Gastroesophageal sphincter (tissue), 4 donors: Measurements from ENCODE around the gene ZDHHC6. TPM values are rescaled to one million over a fixed set of nuclear protein-coding genes. Genes with fewer than 3 reads are reported as not detected.
A peak's percentile ranks its signal among the peaks of the same experiment; 100 is the strongest.

Source experiments
- ATAC-seq: fragments of 150-250 bp; one replicate; pipeline ENCODE4 v1.9.1; 2016; ENCODE audit warnings: mild to moderate bottlenecking, moderate library complexity
- H3K27ac ChIP-seq, 4 donors: fragments of 200-600 bp; sonication (generic) in 3 of 4; 1 replicate in 3 of 4; 2 replicates in 1 of 4; pipeline ENCODE4 v1.5.1; 2016 to 2019
- H3K27me3 ChIP-seq: fragments of 200-600 bp; sonication (generic); one replicate; pipeline ENCODE4 v1.5.1; 2019
- H3K36me3 ChIP-seq, 2 donors: fragments of 200-600 bp; sonication (generic); one replicate each; pipeline ENCODE4 v1.5.1; 2019; ENCODE audit warnings: control low read depth in 1 of 2
- H3K4me1 ChIP-seq, 3 donors: fragments of 200-600 bp; sonication (generic); 1 replicate in 2 of 3; 2 replicates in 1 of 3; pipeline ENCODE4 v1.5.1; 2016 to 2019; ENCODE audit warnings: control low read depth in 2 of 3
- H3K4me3 ChIP-seq, 2 donors: fragments of 200-600 bp; sonication (generic); one replicate each; pipeline ENCODE4 v1.5.1; 2019; ENCODE audit warnings: mild to moderate bottlenecking in 1 of 2, moderate library complexity in 1 of 2
- H3K9me3 ChIP-seq, 3 donors: fragments of 200-600 bp; sonication (generic); one replicate each; pipeline ENCODE4 v1.5.1; 2017 to 2019; ENCODE audit warnings: control low read depth in 2 of 3
- CTCF ChIP-seq, 4 experiments: fragments of 200-600 bp in 2 of 4; fragments of 450-650 bp in 2 of 4; sonication (generic) in 1 of 4; IDR thresholded peaks; one replicate each; pipeline ENCODE4 v1.5.1; 2017 to 2019; ENCODE audit warnings: antibody characterized with exemption in 4 of 4, mild to moderate bottlenecking in 2 of 4, moderate library complexity in 2 of 4
- EP300 ChIP-seq: sonication (generic); formaldehyde crosslinking; IDR thresholded peaks from one replicate; pipeline ENCODE4 v1.6.1; 2017; ENCODE audit warnings: antibody characterized with exemption, mild to moderate bottlenecking
- POLR2A ChIP-seq, 2 donors: fragments of 450-650 bp; IDR thresholded peaks; one replicate each; pipeline ENCODE4 v1.6.1; 2017; ENCODE audit warnings: antibody characterized with exemption in 2 of 2, mild to moderate bottlenecking in 2 of 2, moderate library complexity in 1 of 2
- POLR2AphosphoS5 ChIP-seq: sonication (generic); formaldehyde crosslinking; IDR thresholded peaks from one replicate; pipeline ENCODE4 v1.6.1; 2017; ENCODE audit warnings: antibody characterized with exemption
- WGBS, 2 donors: methylation state at CpG; one replicate each; pipeline ENCODE4 v1.1.5; 2018; ENCODE audit warnings: low coverage in 1 of 2; 5-methylcytosine and 5-hydroxymethylcytosine counted together
- total RNA-seq, 4 donors: library from RNA; depleted of rRNA; stranded (reverse); fragments of >200 nt; gene quantifications; one replicate each; pipeline ENCODE4 v1.1.0, GENCODE V29; 2016

Gene ZDHHC6
- 10 to 100 TPM; 12.0 to 28.2 (median 21.4) TPM for total RNA-seq

- peaks cover 0 to 41% of the 10 kb centered on the region in 2 donors for H3K36me3 ChIP-seq
- H3K4me3 ChIP-seq: peak within 1 kb of the TSS; percentile 73 to 88
- WGBS, 2 donors: 0 to 5% methylated on average over 4 to 38 of the region's 59 CpGs
- H3K27ac ChIP-seq: peak within 1 kb of the TSS; percentile 70 to 93 (median 92)
- peak; percentile 98 for ATAC-seq
- H3K4me1 ChIP-seq: peaks cover 11 to 53% (median 15%) of the 10 kb centered on the region in 3 donors
- no peaks in the 10 kb centered on the region for H3K9me3 ChIP-seq
- TF ChIP-seq EP300: no peak
- peak; percentile 60 to 72 for TF ChIP-seq POLR2A (IDR thresholded peaks at IDR 0.05)
- peak; percentile 65 for TF ChIP-seq POLR2AphosphoS5
- no peak for TF ChIP-seq CTCF (IDR thresholded peaks at IDR 0.05)
- H3K27me3 ChIP-seq: no peaks in the 10 kb centered on the region
These were observed at the start of gene ZDHHC6, which contains the start of gene VTI1A for GRCh38 chr10:112446855-112447619. TSS of gene ZDHHC6 (minus strand) at chr10:112446914. CDS start at chr10:112445436, 1,478 bp downstream. TSS of gene VTI1A (plus strand) at chr10:112447215. CDS start at chr10:112447374, 159 bp downstream.

- no peak overlapping the region for H3K4me3 ChIP-seq
- H3K27me3 ChIP-seq: no peaks in the 10 kb centered on the region
- no peak for ATAC-seq
- H3K36me3 ChIP-seq: no peaks in the 10 kb centered on the region
- WGBS, 2 donors: 89 to 100% methylated on average over 6 of the region's 6 CpGs
- no peak overlapping the region for H3K27ac ChIP-seq
- H3K4me1 ChIP-seq: peaks cover 0 to 10% (median 7%) of the 10 kb centered on the region in 3 donors
- H3K9me3 ChIP-seq: no peaks in the 10 kb centered on the region
- no peak for TF ChIP-seq CTCF (IDR thresholded peaks at IDR 0.05)
- no peak for TF ChIP-seq POLR2A (IDR thresholded peaks at IDR 0.05)
- no peak for TF ChIP-seq POLR2AphosphoS5
- no peak for TF ChIP-seq EP300
These were observed 46.0 kb upstream of the ZDHHC6 start for GRCh38 chr10:112492736-112493135.

- H3K4me3 ChIP-seq: no peak overlapping the region
- no peaks in the 10 kb centered on the region for H3K27me3 ChIP-seq
- no peak for ATAC-seq
- TF ChIP-seq POLR2AphosphoS5 (no peak), POLR2A (IDR thresholded peaks at IDR 0.05) (no peak), CTCF (IDR thresholded peaks at IDR 0.05) (no peak), EP300 (no peak)
- no peaks in the 10 kb centered on the region for H3K36me3 ChIP-seq
- no peaks in the 10 kb centered on the region for H3K9me3 ChIP-seq
- peaks cover 0 to 10% (median 7%) of the 10 kb centered on the region in 3 donors for H3K4me1 ChIP-seq
- H3K27ac ChIP-seq: no peak overlapping the region
These were observed 44.4 kb upstream of the ZDHHC6 start for GRCh38 chr10:112491144-112491543.

- TF ChIP-seq POLR2A (IDR thresholded peaks at IDR 0.05): no peak
- no peak for TF ChIP-seq EP300
- no peak for TF ChIP-seq POLR2AphosphoS5
- TF ChIP-seq CTCF (IDR thresholded peaks at IDR 0.05): no peak
- Histone ChIP-seq H3K9me3 (no peaks in the 10 kb centered on the region), H3K4me3 (no peak overlapping the region), H3K27me3 (no peaks in the 10 kb centered on the region), H3K36me3 (no peaks in the 10 kb centered on the region), H3K4me1 (peaks cover 0 to 10% (median 7%) of the 10 kb centered on the region in 3 donors), H3K27ac (no peak overlapping the region)
- no peak for ATAC-seq
- 23 to 35% methylated on average over 2 of the region's 2 CpGs for WGBS, 2 donors
These were observed 43.8 kb upstream of the ZDHHC6 start for GRCh38 chr10:112490545-112490944.

GRCh38 chr10:112487964-112488363 lies 41.2 kb upstream of the ZDHHC6 start:
- no peak for TF ChIP-seq POLR2AphosphoS5
- no peak for TF ChIP-seq EP300
- TF ChIP-seq CTCF (IDR thresholded peaks at IDR 0.05): no peak
- TF ChIP-seq POLR2A (IDR thresholded peaks at IDR 0.05): no peak
- no peaks in the 10 kb centered on the region for H3K9me3 ChIP-seq
- ATAC-seq: no peak
- no peaks in the 10 kb centered on the region for H3K36me3 ChIP-seq
- H3K27ac ChIP-seq: no peak overlapping the region
- no peaks in the 10 kb centered on the region for H3K27me3 ChIP-seq
- peaks cover 0 to 10% (median 7%) of the 10 kb centered on the region in 3 donors for H3K4me1 ChIP-seq
- H3K4me3 ChIP-seq: no peak overlapping the region
